Colonic mucosa (tissue), 4 donors: Measurements from ENCODE around the gene GRIP1. TPM values are rescaled to one million over a fixed set of nuclear protein-coding genes. Genes with fewer than 3 reads are reported as not detected.
A peak's percentile ranks its signal among the peaks of the same experiment; 100 is the strongest.

ENCODE experiments used
- DNase-seq: peaks from one replicate; pipeline ENCODE4 v3.0.0-alpha.2; 2020
- H3K27ac ChIP-seq: fragments of 200-600 bp; one replicate; pipeline ENCODE4 v1.8.0; 2021
- H3K27me3 ChIP-seq: fragments of 200-600 bp; one replicate; pipeline ENCODE4 v1.8.0; 2021
- H3K36me3 ChIP-seq: fragments of 200-600 bp; one replicate; pipeline ENCODE4 v1.8.0; 2021
- H3K4me1 ChIP-seq: fragments of 200-600 bp; one replicate; pipeline ENCODE4 v1.8.0; 2021; ENCODE audit warnings: mild to moderate bottlenecking
- H3K4me3 ChIP-seq: fragments of 200-600 bp; one replicate; pipeline ENCODE4 v1.8.0; 2021
- H3K9ac ChIP-seq, 2 donors: one replicate each; pipeline ENCODE4 v1.7.0; 2013; ENCODE audit warnings: control low read depth in 2 of 2, low read depth in 2 of 2, low read length in 2 of 2
- H3K9me3 ChIP-seq: fragments of 200-600 bp; one replicate; pipeline ENCODE4 v1.8.0; 2021
- CTCF ChIP-seq: fragments of 200-600 bp; IDR thresholded peaks from one replicate; pipeline ENCODE4 v1.8.0; 2022; ENCODE audit warnings: antibody characterized with exemption, mild to moderate bottlenecking
- intact Hi-C: fragments of 100-400 bp; cut with DNase I; formaldehyde crosslinking; loops from one replicate; pipeline ENCODE4 v1.14.1; 2022
- total RNA-seq, 2 donors: library from RNA; stranded (reverse); fragmentation: NEBNext Ultra II Directional in 1 of 2; extraction: Animal tissue kit (Norgen Biotek cat#: 25700) in 1 of 2; gene quantifications; one replicate each; pipeline ENCODE4 v1.2.1, GENCODE V29; 2021
- donor health status: healthy.
- donor health status: DM: no; HTN: no; CAD: no.
- donor health status: DM: no; HTN: no; CAD: no.

GRIP1 gene
- total RNA-seq, 2 donors from 2014 or later = 3.7 to 6.2 TPM

- no peaks in the 10 kb centered on the region for H3K4me1 ChIP-seq
- peak within 1 kb of the TSS; percentile 95 for H3K27ac ChIP-seq
- peak; percentile 100 for DNase-seq
- no peaks in the 10 kb centered on the region for H3K9me3 ChIP-seq
- H3K27me3 ChIP-seq = no peaks in the 10 kb centered on the region
- intact Hi-C loops = loop anchor here (5.0 kb wide), 1 partner anchor 135 kb away; the partner anchor contains the start of gene TMBIM4
- no peaks in the 10 kb centered on the region for H3K36me3 ChIP-seq
- peak within 1 kb of the TSS; percentile 87 to 95 for H3K9ac ChIP-seq
- TF ChIP-seq CTCF = no peak
- peak within 1 kb of the TSS; percentile 74 for H3K4me3 ChIP-seq
Measured at GRCh38 chr12:66301944-66302826, 376.7 kb downstream of the GRIP1 start, which contains the start of gene HELB. TSS of gene HELB (plus strand) at chr12:66302493. CDS start at chr12:66302604, 111 bp downstream.

- H3K9me3 ChIP-seq = no peaks in the 10 kb centered on the region
- DNase-seq = no peak
Measured at GRCh38 chr12:66297923-66298322, 381.0 kb downstream of the GRIP1 start.

More at GRCh38 chr12:66297923-66298322, 381.0 kb downstream of the GRIP1 start:
- no peaks in the 10 kb centered on the region for H3K4me1 ChIP-seq
- H3K36me3 ChIP-seq = no peaks in the 10 kb centered on the region
- no peak for TF ChIP-seq CTCF
- H3K27ac ChIP-seq = no peak overlapping the region
- H3K4me3 ChIP-seq = no peak overlapping the region
- intact Hi-C loops = no loop called here
- no peaks in the 10 kb centered on the region for H3K27me3 ChIP-seq
- H3K9ac ChIP-seq = no peak overlapping the region
